Testis (tissue), 2 donors: ENCODE measurements around the gene OTUB2.

Source experiments
- CTCF ChIP-seq, 3 experiments: fragments of 450-650 bp in 2 of 3; fragments of 200-600 bp in 1 of 3; sonication (generic) in 1 of 3; IDR thresholded peaks; one replicate each; pipeline ENCODE4 v1.5.1; 2016 to 2019; ENCODE audit warnings: antibody characterized with exemption in 3 of 3, mild to moderate bottlenecking in 2 of 3, moderate library complexity in 1 of 3
- POLR2A ChIP-seq: fragments of 450-650 bp; IDR thresholded peaks from one replicate; pipeline ENCODE4 v1.6.1; 2017; ENCODE audit warnings: antibody characterized with exemption, mild to moderate bottlenecking, moderate library complexity

GRCh38 chr14:94028450-94028826, 2.3 kb downstream of the OTUB2 start:
- no peak for TF ChIP-seq CTCF (IDR thresholded peaks at IDR 0.05)
- TF ChIP-seq POLR2A, result no peak
